Erythroblast (primary cell): ENCODE measurements around the gene GNG13.

Source experiments
- GATA1 ChIP-seq: IDR thresholded peaks from 2 replicates; pipeline ENCODE4 v1.6.1; 2011; ENCODE audit warnings: low read depth, mild to moderate bottlenecking, control low read depth, low read length, moderate library complexity
- POLR2A ChIP-seq: IDR thresholded peaks from 2 replicates; pipeline ENCODE4 v1.6.1; 2011; ENCODE audit warnings: mild to moderate bottlenecking, low read length

GRCh38 chr16:782258-782657 is 18.3 kb downstream of the GNG13 start:
- TF ChIP-seq POLR2A (no peak), GATA1 (no peak)
